Neuronal stem cell (in vitro differentiated cells): ENCODE data around the gene SMAD1.

Experiments
- DNase-seq: peaks from one replicate; pipeline ENCODE4 v3.0.0-alpha.2; 2013; ENCODE audit warnings: low spot score
- H2AFZ ChIP-seq: one replicate; pipeline ENCODE4 v1.6.1; 2013; ENCODE audit warnings: mild to moderate bottlenecking, low read length, inconsistent platforms
- H2AK5ac ChIP-seq: 2 replicates; pipeline ENCODE4 v1.6.1; 2013; ENCODE audit warnings: low read depth, mild to moderate bottlenecking, inconsistent platforms, low read length, moderate library complexity, mixed read lengths
- H2BK120ac ChIP-seq: 2 replicates; pipeline ENCODE4 v1.6.1; 2013; ENCODE audit warnings: low read depth, mild to moderate bottlenecking, inconsistent platforms, low read length, moderate library complexity, mixed read lengths
- H2BK12ac ChIP-seq: one replicate; pipeline ENCODE4 v1.6.1; 2013; ENCODE audit warnings: low read length, inconsistent platforms
- H2BK15ac ChIP-seq: 2 replicates; pipeline ENCODE4 v1.6.1; 2013; ENCODE audit warnings: mild to moderate bottlenecking, low read length, inconsistent platforms, mixed read lengths
- H2BK5ac ChIP-seq: one replicate; pipeline ENCODE4 v1.6.1; 2013; ENCODE audit warnings: inconsistent platforms, mild to moderate bottlenecking, low read length, moderate library complexity
- H3K14ac ChIP-seq: one replicate; pipeline ENCODE4 v1.6.1; 2013; ENCODE audit warnings: low read length, inconsistent platforms
- H3K18ac ChIP-seq: 2 replicates; pipeline ENCODE4 v1.6.1; 2013; ENCODE audit warnings: low read length, inconsistent platforms
- H3K23ac ChIP-seq: 2 replicates; pipeline ENCODE4 v1.6.1; 2013; ENCODE audit warnings: low read depth, mild to moderate bottlenecking, mixed read lengths, low read length, inconsistent platforms; ENCODE audit not compliant: poor library complexity
- H3K27ac ChIP-seq: replicated peaks from 3 replicates; pipeline ENCODE4 v1.5.1; 2013; ENCODE audit warnings: low read length, inconsistent platforms
- H3K27me3 ChIP-seq, 3 experiments: 2 replicates each; pipeline ENCODE4 v1.6.1; 2013; ENCODE audit warnings: low read length in 3 of 3, mild to moderate bottlenecking in 2 of 3, inconsistent platforms in 1 of 3, low read depth in 1 of 3, mixed read lengths in 1 of 3, moderate library complexity in 1 of 3; ENCODE audit not compliant: control insufficient read depth in 3 of 3, insufficient read depth in 3 of 3
- H3K36me3 ChIP-seq, 2 donors: replicated peaks in 1 of 2; 2 replicates each; pipeline ENCODE4 v1.6.1; 2013; ENCODE audit warnings: low read length in 2 of 2; ENCODE audit not compliant: control insufficient read depth in 2 of 2, insufficient read depth in 2 of 2
- H3K4ac ChIP-seq: 2 replicates; pipeline ENCODE4 v1.6.1; 2013; ENCODE audit warnings: inconsistent platforms, mild to moderate bottlenecking, low read length, moderate library complexity
- H3K4me1 ChIP-seq, 2 donors: 1 replicate in 1 of 2; 2 replicates in 1 of 2; pipeline ENCODE4 v1.6.1; 2013; ENCODE audit warnings: low read length in 2 of 2, low read depth in 1 of 2; ENCODE audit not compliant: control insufficient read depth in 2 of 2, insufficient read depth in 1 of 2
- H3K4me2 ChIP-seq: one replicate; pipeline ENCODE4 v1.6.1; 2013; ENCODE audit warnings: mild to moderate bottlenecking, low read length, inconsistent platforms; ENCODE audit not compliant: insufficient read depth, poor library complexity, severe bottlenecking
- H3K4me3 ChIP-seq, 2 donors: 2 replicates each; pipeline ENCODE4 v1.5.1; 2013; ENCODE audit warnings: low read length in 2 of 2, mild to moderate bottlenecking in 2 of 2, inconsistent platforms in 1 of 2, moderate library complexity in 1 of 2
- H3K79me1 ChIP-seq: one replicate; pipeline ENCODE4 v1.6.1; 2013; ENCODE audit warnings: low read depth, mild to moderate bottlenecking, inconsistent platforms, low read length, moderate library complexity
- H3K9ac ChIP-seq: one replicate; pipeline ENCODE4 v1.6.1; 2013; ENCODE audit warnings: mild to moderate bottlenecking, low read depth, low read length, inconsistent platforms; ENCODE audit not compliant: poor library complexity
- H3K9me3 ChIP-seq, 2 donors: replicated peaks in 1 of 2; 2 replicates each; pipeline versions ENCODE3 to v1.6.1; 2013; ENCODE audit warnings: low read length in 2 of 2, mild to moderate bottlenecking in 2 of 2, inconsistent platforms in 1 of 2, low read depth in 1 of 2, mixed read lengths in 1 of 2, moderate library complexity in 1 of 2; ENCODE audit not compliant: control insufficient read depth in 2 of 2, insufficient read depth in 1 of 2
- H4K8ac ChIP-seq: one replicate; pipeline ENCODE4 v1.6.1; 2013; ENCODE audit warnings: low read depth, mild to moderate bottlenecking, inconsistent platforms, low read length, moderate library complexity
- H4K91ac ChIP-seq: one replicate; pipeline ENCODE4 v1.6.1; 2013; ENCODE audit warnings: low read length, low read depth, mild to moderate bottlenecking, inconsistent platforms; ENCODE audit not compliant: poor library complexity
- WGBS, 2 donors: extraction: QIAGEN DNeasy Blood & Tissue Kit; methylation state at CpG; one replicate each; pipeline ENCODE4 v1.1.7; 2013; ENCODE audit warnings: missing lambda C conversion rate in 2 of 2, mixed read lengths in 1 of 2; ENCODE audit not compliant: insufficient read length in 2 of 2, insufficient replicate concordance in 1 of 2; ENCODE audit errors: extremely low coverage in 2 of 2; 5-methylcytosine and 5-hydroxymethylcytosine counted together

SMAD1 gene

DNA sequence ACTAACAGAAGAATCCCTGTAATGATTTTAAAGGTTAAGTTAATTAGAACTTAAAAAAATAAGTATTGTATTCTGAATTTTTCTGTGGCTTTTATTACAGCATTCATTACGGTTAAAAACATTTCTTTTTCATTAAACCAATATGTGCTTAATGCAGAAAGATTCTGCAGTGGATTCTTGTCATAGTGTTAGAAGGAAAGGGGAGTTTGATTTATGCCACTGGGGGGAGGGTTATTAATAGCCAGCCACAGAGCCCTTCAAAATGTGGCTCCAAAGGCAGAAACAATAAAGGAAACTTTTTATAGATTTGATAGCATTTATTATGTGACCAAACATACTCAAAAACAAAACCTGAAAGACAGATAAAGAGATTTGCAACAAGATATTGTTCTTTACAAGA lies 9.1 kb downstream of the SMAD1 start:
- no peak overlapping the region for H4K8ac ChIP-seq
- no peak overlapping the region for H3K27ac ChIP-seq
- H2BK5ac ChIP-seq: no peak overlapping the region
- H2AK5ac ChIP-seq: no peak overlapping the region
- no peak overlapping the region for H3K23ac ChIP-seq
- no peak overlapping the region for H2BK120ac ChIP-seq
- no peak overlapping the region for H2BK12ac ChIP-seq
- no peak overlapping the region for H3K14ac ChIP-seq
- peaks cover 1% of the 10 kb centered on the region for H3K79me1 ChIP-seq
- no peak overlapping the region for H3K4ac ChIP-seq
- whole genome bisulfite sequencing, 2 donors: no CpG with 5 or more reads among the region's 1 CpG
- peaks cover 2 to 5% of the 10 kb centered on the region in 2 donors for H3K4me1 ChIP-seq
- no peak for DNase-seq
- peaks cover 0 to 15% of the 10 kb centered on the region in 2 donors for H3K36me3 ChIP-seq
- no peak overlapping the region for H3K9ac ChIP-seq
- H3K4me3 ChIP-seq: no peak overlapping the region
- H3K18ac ChIP-seq: no peak overlapping the region
- H4K91ac ChIP-seq: no peak overlapping the region
- H2BK15ac ChIP-seq: no peak overlapping the region
- no peak overlapping the region for H2AFZ ChIP-seq
- peaks cover 0 to 5% of the 10 kb centered on the region in 2 donors for H3K9me3 ChIP-seq
- H3K4me2 ChIP-seq: no peak overlapping the region
- no peaks in the 10 kb centered on the region for H3K27me3 ChIP-seq

DNA sequence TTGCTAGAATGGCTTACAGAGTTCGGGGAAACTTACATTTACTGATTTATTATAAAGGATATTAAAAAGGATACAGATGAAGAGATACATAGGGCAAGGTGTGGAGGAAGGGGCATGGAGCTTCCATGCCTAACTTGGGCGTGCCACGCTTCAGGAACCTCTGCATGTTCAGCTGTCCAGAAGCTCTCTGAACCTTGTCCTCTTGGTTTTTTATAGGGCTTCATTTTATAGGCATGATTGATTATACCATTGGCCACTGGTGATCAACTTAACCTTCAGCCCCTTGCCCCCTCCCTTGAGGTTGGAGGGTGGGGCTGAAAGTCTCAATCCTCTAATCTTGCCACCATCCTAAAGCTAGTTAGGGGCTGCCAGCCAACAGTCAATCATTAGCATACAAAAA lies 10.7 kb downstream of the SMAD1 start:
- no peak overlapping the region for H3K4me2 ChIP-seq
- H2BK120ac ChIP-seq: no peak overlapping the region
- H3K36me3 ChIP-seq: peaks cover 0 to 16% of the 10 kb centered on the region in 2 donors
- H3K14ac ChIP-seq: no peak overlapping the region
- H3K9ac ChIP-seq: no peak overlapping the region
- H2BK5ac ChIP-seq: no peak overlapping the region
- WGBS, 2 donors: no CpG with 5 or more reads among the region's 3 CpGs
- no peak overlapping the region for H2BK12ac ChIP-seq
- H3K79me1 ChIP-seq: peaks cover 1% of the 10 kb centered on the region
- H3K23ac ChIP-seq: no peak overlapping the region
- H3K4me1 ChIP-seq: peaks cover 0 to 5% of the 10 kb centered on the region in 2 donors
- H3K18ac ChIP-seq: no peak overlapping the region
- no peak overlapping the region for H2BK15ac ChIP-seq
- no peaks in the 10 kb centered on the region for H3K27me3 ChIP-seq
- H4K8ac ChIP-seq: no peak overlapping the region
- H3K4me3 ChIP-seq: no peak overlapping the region
- no peak overlapping the region for H3K27ac ChIP-seq
- H3K4ac ChIP-seq: no peak overlapping the region
- DNase-seq: no peak
- no peak overlapping the region for H2AFZ ChIP-seq
- no peak overlapping the region for H4K91ac ChIP-seq
- H2AK5ac ChIP-seq: no peak overlapping the region
- H3K9me3 ChIP-seq: peaks cover 0 to 7% of the 10 kb centered on the region in 2 donors

DNA sequence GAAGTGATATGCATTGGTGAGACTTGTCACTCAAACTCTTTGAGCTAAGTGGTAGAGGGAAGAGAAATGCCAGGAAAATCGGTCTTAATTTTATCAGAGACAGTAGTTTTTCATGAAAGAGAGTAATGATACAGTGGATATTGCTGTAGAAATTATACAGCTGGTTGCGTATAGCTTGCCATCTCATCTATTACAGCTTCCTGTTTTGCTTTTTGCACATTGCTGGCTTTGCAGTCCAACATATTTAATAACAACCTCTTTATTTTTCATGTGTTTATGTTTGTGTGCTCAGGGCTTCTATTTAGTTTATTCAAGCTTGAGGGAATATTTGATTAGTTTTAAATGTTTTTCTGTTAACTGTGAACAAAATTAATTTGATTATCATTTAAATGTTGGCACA lies 11.5 kb downstream of the SMAD1 start:
- H2AFZ ChIP-seq: no peak overlapping the region
- no CpG with 5 or more reads among the region's 2 CpGs for whole genome bisulfite sequencing, 2 donors
- no peak overlapping the region for H3K4me3 ChIP-seq

DNA sequence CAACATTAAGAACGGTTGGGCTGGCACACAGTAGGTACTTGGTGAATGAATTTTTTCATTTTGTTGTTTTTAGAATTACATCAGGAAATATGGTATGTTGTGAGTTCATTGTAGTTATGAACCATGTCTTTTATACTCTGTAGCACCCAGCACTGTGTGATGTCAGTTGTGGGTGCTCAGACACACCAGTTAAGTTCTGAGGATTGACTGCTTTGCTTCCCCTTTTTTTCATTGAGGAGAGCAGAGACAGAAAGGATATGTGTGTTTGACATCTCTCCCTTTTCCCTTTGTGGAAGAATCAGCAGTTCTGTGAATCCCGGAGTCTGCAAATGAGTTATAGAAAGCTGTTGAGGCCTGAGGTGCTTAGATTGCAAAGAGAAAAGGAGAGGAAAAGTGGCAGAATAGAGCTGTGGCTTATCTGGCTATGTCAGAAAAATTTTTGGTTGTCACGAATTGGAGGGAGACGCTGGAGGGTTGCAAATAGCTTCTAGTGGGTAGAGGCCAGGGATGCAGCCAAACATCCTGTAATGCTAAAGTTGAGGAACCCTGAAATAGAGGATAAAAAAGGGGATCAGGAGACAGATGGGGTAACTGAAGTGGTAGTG lies 13.1 kb downstream of the SMAD1 start:
- Histone ChIP-seq H3K27me3 (no peaks in the 10 kb centered on the region), H3K9ac (no peak overlapping the region), H4K8ac (no peak overlapping the region), H3K4me1 (peaks cover 0 to 5% of the 10 kb centered on the region in 2 donors), H3K36me3 (peaks cover 0 to 29% of the 10 kb centered on the region in 2 donors), H3K79me1 (peaks cover 3% of the 10 kb centered on the region), H2AFZ (no peak overlapping the region), H2BK5ac (no peak overlapping the region), H3K4me3 (no peak overlapping the region), H2BK120ac (no peak overlapping the region), H3K27ac (no peak overlapping the region), H3K14ac (no peak overlapping the region), H3K9me3 (peaks cover 0 to 7% of the 10 kb centered on the region in 2 donors), H2BK15ac (no peak overlapping the region), H2AK5ac (no peak overlapping the region), H2BK12ac (no peak overlapping the region), H3K23ac (no peak overlapping the region), H3K4ac (no peak overlapping the region), H4K91ac (no peak overlapping the region), H3K18ac (no peak overlapping the region), H3K4me2 (no peak overlapping the region)
- no peak for DNase-seq
- WGBS, 2 donors: no CpG with 5 or more reads among the region's 4 CpGs

More for the DNA sequence above, 11.5 kb downstream of the SMAD1 start:
- peaks cover 0 to 16% of the 10 kb centered on the region in 2 donors for H3K36me3 ChIP-seq
- no peak overlapping the region for H2BK120ac ChIP-seq
- H2BK15ac ChIP-seq: no peak overlapping the region
- H3K14ac ChIP-seq: no peak overlapping the region
- DNase-seq: no peak
- no peak overlapping the region for H2BK5ac ChIP-seq
- no peak overlapping the region for H3K4ac ChIP-seq
- H2BK12ac ChIP-seq: no peak overlapping the region
- no peak overlapping the region for H3K23ac ChIP-seq
- no peak overlapping the region for H3K9ac ChIP-seq
- no peak overlapping the region for H3K27ac ChIP-seq
- no peaks in the 10 kb centered on the region for H3K27me3 ChIP-seq
- H2AK5ac ChIP-seq: no peak overlapping the region
- H3K9me3 ChIP-seq: peaks cover 0 to 7% of the 10 kb centered on the region in 2 donors
- peaks cover 0 to 5% of the 10 kb centered on the region in 2 donors for H3K4me1 ChIP-seq
- no peak overlapping the region for H3K18ac ChIP-seq
- no peak overlapping the region for H3K4me2 ChIP-seq
- peaks cover 1% of the 10 kb centered on the region for H3K79me1 ChIP-seq
- no peak overlapping the region for H4K91ac ChIP-seq
- no peak overlapping the region for H4K8ac ChIP-seq
